NCI-H1417 (cell line): ENCODE data around the gene GABBR2.

Source experiments
- DNase-seq, 3 experiments: peaks; one replicate each; lab custom pipeline; 2025; lab: John Stamatoyannopoulos, UW

Gene GABBR2

GRCh38 chr9:98569491-98569890 lies 139.2 kb downstream of the GABBR2 start:
- no peak for DNase-seq

- no peak for DNase-seq
Observed at GRCh38 chr9:98568909-98569469, 139.7 kb downstream of the GABBR2 start.

- no peak for DNase-seq
Observed at GRCh38 chr9:98568234-98568908, 140.4 kb downstream of the GABBR2 start.

- no peak for DNase-seq
Observed at GRCh38 chr9:98567540-98568233, 141.0 kb downstream of the GABBR2 start.

GRCh38 chr9:98565152-98566135 lies 143.3 kb downstream of the GABBR2 start:
- no peak for DNase-seq

GRCh38 chr9:98564714-98565113 lies 144.0 kb downstream of the GABBR2 start:
- no peak for DNase-seq

- DNase-seq: no peak
Observed at GRCh38 chr9:98563988-98564387, 144.7 kb downstream of the GABBR2 start.

- DNase-seq: no peak
Observed at GRCh38 chr9:98563212-98563907, 145.4 kb downstream of the GABBR2 start.

- DNase-seq: no peak
Observed at GRCh38 chr9:98559561-98559960, 149.2 kb downstream of the GABBR2 start.

- DNase-seq: no peak
Observed at GRCh38 chr9:98558575-98558974, 150.2 kb downstream of the GABBR2 start.

GRCh38 chr9:98556511-98556910 lies 152.2 kb downstream of the GABBR2 start:
- no peak for DNase-seq

- DNase-seq: no peak
Observed at GRCh38 chr9:98555651-98556465, 152.9 kb downstream of the GABBR2 start.

GRCh38 chr9:98554752-98555151 lies 154.0 kb downstream of the GABBR2 start:
- no peak for DNase-seq

- no peak for DNase-seq
Observed at GRCh38 chr9:98552331-98552730, 156.4 kb downstream of the GABBR2 start.

- no peak for DNase-seq
Observed at GRCh38 chr9:98551511-98552286, 157.0 kb downstream of the GABBR2 start.

GRCh38 chr9:98550206-98550820 lies 158.4 kb downstream of the GABBR2 start:
- no peak for DNase-seq

- DNase-seq: no peak
Observed at GRCh38 chr9:98549401-98549800, 159.3 kb downstream of the GABBR2 start.

- no peak for DNase-seq
Observed at GRCh38 chr9:98547606-98548005, 161.1 kb downstream of the GABBR2 start.

- peak in 1 of 3 experiments; percentile 41 for DNase-seq
Observed at GRCh38 chr9:98545021-98545420, 163.7 kb downstream of the GABBR2 start.
